CD4-positive, alpha-beta T cell treated with Interleukin-2 at 100 ng/mL for 4 hours (primary cell): ENCODE results near the gene NTSR2.

Experiments used
- DNase-seq: peaks from one replicate; pipeline ENCODE4 v3.0.0-alpha.2; 2020; ENCODE audit warnings: low spot score

Gene NTSR2

GRCh38 chr2:11699686-11700670 is 30.0 kb upstream of the NTSR2 start:
- no peak for DNase-seq

GRCh38 chr2:11698009-11698922 is 28.3 kb upstream of the NTSR2 start:
- DNase-seq, result no peak

- no peak for DNase-seq
Observed at GRCh38 chr2:11697103-11697871, 27.3 kb upstream of the NTSR2 start.

DNA sequence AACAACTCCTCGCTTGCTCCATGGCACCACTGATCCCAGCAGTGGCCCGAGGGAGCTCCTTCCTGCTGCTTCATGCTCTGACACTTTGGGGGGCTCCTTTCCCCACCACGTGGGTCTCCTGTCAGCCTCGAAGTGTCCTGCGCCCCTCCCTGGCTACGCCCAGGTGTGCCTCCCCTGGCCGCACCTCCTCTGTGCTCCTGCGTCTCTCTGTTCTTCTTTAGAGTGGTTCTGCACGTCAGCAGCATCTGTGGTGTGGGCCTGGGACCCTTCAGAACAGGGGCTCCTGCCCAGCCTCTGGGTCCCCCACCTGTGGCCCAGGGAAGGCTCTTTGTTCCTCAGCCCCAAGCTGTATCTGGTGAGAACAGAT is 26.7 kb upstream of the NTSR2 start:
- DNase-seq, result no peak

- no peak for DNase-seq
Observed at GRCh38 chr2:11695576-11695975, 25.6 kb upstream of the NTSR2 start.

DNA sequence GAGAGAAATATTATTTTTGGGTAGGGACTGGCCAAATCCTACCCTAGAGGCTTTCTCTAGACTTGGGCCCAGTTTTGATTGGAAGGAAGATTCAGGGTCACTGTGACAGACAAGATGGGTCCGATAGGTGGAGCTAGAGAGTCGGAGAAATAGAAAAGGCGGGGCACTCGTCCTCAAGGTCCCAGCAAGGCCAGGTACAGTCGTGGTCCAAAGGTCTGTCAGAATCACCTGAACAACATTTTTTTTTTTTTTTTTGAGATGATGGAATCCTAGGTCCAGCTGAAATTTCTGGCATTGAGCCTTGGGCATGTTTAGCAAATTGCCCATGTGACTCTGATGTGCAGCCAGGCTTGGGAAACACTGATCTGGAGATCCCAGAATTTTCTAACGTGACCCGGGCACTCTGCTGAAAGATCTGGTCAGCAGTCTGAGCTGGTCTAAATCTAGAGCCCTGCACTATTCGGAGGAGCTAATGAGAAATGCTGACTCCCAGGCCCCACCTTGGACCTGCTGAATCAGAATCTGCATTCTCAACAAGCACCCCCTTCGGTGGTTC is 23.0 kb upstream of the NTSR2 start:
- DNase-seq, result peak; percentile 77

DNA sequence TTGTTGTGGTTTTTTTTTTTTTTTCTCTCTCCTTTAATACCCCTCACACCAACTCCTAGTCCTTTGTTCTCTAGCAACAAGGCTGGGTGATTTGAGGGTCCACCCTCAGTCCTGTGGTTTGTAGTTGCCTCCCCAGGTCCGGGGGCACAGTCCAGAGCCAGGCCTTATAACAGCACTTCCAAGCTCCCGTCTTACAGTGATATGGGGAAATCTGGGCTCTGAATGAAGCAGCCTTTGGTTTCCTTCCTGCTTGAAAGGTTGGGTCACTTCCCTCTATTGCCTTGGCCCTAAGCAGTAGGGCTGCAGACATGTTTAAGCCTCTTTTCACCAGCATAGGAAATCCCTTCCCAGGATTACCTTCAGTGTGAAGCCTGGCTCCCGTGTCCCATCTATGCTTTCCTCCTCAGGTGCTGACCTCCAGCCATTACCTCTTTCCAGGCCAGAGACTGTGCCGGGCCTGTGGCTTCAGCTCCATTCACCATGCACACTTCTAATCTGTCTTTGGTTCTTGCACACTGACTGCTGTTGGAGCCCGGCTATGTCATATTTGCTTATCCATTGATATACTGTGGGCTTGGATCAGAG is 21.2 kb upstream of the NTSR2 start:
- no peak for DNase-seq

- peak; percentile 85 for DNase-seq
Observed at GRCh38 chr2:11688222-11689069, 18.5 kb upstream of the NTSR2 start.

DNA sequence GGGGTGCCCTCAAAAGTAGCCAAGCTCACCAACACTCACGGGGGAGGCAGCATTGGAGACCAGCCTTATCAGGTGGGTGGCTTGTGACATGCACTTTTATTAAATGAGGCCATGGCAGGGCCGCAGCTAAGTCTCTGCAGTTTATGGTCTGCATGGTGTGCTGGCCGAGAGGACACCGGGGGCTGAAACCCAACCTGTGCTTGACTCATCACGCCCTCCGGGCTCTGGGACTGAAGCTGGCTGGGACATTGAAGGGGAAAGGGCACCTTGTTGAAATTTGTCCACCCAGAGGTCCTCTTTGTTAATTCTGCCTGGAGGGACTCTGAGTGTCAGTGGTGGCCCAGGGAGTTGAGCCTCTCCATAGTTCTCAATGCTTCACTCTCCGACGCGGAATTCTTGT is 17.7 kb upstream of the NTSR2 start:
- no peak for DNase-seq

DNA sequence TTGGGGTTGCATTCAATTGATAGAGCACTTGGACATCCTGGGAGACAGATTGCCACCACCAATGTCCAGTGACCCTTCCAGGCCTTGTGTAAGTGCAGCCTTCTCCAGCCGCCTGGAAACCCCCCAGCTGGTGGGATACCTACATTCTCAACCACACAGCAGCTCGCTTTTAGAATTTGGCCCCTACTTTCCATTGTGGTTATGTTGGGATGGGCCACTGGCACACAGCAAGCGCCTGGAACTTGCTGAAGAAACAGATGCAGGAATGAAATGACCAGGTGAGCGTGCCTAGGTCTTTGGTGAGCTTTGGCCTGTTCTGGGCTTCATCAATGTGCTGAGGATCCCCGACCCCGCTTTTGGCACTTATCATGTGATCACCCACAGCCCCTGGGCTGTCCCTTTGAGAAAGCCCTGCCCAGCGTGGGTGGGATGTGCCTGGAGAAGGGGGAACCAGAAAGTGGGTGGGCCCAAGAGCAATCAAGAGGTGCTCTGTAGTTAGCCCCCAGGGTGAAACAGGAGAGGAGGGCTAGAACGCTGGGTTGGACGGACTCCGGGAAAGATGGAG is 16.0 kb upstream of the NTSR2 start:
- DNase-seq, result no peak

DNA sequence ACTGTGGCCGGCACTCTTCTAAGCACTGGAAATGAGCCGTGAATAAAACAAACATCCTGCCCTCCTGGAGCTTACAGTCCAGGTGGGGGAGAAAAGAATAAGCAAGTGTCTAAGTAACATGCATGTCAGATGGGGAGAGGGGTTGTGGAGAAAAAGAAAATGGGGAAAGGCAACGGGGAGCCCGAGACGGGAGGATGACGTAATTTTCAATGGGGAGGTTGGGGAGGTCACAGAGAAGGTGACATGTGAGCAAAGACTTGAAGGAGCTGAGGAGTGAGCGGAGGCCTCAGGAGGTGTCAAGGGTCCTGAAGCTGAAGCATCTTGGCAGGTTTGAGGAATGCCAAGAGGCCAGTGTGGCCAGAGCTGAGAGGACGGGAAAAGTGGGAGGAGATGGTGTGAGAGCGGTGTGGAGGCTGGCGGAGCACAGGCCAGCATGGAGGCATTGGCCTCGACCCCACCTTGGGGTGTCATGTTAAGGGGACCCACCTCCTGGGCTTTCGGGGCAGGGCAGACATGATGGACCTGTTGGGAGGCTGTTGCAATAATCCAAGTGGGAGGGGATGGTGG is 15.0 kb upstream of the NTSR2 start:
- no peak for DNase-seq

GRCh38 chr2:11683966-11684365 is 14.0 kb upstream of the NTSR2 start:
- DNase-seq, result no peak

GRCh38 chr2:11683476-11683875 is 13.5 kb upstream of the NTSR2 start:
- DNase-seq, result no peak

- DNase-seq, result no peak
Observed at GRCh38 chr2:11682590-11682915, 12.6 kb upstream of the NTSR2 start.

DNA sequence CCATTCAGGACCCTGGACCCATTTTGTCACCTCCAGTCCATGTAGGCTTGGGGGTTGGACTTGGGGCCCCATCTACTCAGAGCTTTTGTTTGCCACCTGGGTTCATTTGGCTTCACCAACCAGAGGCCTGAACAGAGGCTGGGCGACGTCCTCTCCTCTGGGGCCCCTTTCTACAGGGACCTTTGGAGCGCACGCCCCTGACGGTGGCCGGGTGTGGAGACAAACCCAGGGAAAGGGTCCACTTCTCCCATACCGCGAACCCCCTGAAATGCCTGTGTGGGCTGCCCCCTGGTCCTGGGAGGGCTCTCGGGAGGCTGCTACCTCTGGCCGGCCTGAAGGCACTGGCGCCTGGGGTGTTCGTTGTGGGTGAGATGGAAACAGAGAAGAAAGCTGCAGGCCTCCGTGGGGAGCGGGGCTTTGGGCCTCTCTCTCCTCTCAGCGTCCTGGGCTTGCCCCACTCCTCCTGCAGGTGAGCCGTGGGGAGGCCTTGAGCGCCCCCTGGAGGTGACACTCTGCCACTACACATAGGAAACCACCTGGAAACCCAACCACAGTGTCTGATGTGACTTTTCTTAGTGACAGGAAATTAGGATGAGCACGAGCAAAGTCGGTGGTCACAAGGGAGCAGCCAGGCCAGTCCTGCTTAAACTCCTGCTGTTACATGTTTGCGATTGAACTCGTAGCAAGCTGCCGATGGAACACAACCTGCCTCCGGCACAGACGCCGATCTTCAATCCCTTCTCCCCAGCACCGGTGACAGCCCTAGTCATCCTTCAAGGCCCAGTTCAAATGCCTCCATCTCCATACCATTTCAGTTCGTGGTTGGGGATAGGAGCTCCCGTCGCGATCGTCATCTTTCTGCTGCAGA is 12.0 kb upstream of the NTSR2 start:
- DNase-seq, result peak; percentile 45

DNA sequence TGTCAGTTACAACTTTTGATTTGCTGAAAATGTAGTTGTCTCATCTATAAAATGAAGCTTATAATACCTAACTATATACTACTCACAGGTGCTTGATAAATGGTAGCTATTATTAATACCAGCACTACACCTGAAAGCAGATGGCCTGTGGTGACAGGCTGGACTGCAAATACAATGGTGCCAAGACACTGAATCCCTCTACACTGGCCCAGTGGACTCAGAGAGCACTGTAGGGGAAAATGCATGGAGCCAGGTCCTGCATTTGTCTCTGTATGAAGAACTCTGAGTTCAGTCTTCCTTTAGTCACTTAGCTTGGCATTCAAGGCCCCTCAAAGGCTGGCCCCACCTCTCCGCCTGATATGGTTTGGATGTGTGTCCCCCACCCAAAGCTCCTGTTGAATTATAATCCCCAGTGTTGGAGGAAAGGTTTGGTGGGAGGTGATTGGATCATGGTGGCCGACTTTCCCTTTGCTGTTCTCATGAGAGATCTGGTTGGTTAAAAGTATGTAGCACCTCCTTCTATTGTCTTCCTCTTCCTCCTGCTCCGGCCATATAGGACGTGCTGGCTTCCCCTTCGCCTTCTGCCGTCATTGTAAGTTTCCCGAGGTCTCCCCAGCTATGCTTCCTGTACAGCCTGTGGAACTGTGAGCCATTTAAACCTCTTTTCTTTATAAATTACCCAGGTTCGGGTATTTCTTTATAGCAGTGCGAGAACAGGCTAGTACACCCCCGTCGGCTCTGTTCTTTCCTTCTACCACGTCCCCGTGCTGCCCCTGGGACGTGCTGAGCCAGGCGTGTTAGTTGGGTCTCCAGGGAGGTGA is 11.1 kb upstream of the NTSR2 start:
- no peak for DNase-seq

DNA sequence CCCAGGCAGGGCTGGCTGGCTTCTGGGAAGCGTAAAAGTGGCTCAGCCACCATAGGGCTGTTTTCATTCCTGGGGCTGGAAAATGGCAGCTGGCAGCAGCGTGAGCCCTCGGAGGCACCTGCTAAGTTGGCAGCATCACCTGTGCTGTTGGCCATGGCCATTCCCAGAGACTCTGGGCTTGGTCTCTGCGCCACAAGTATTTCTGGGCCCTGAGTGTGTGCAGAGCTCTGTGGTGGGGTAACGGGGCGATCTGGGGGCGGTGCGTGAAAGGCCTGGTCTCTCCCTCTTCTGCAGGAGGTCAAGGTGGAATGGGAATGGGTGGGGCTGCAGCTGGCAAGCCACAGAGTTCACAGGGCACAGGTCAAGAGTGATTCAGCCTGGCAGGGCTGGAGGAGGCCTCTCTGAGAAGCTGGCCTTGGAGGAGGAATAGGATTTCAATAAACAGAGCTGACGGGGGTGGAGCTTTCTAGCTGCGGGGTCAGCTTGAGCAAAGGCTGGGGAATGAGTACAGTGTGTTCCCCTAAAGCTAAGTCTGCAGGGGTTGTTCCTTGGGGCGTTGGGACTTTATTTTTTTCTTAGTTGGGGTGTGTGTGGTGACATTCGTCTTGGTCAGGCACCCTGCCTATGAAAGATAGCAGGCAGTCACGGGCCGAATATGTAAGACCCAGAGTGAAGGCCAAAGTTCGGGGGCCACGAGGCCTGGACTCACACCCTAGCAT is 10.3 kb upstream of the NTSR2 start:
- DNase-seq, result no peak
